H1 (cell line): ENCODE results near the gene UNC119. TPM values are rescaled to one million over a fixed set of nuclear protein-coding genes. Genes with fewer than 3 reads are reported as not detected.

Experiments used
- CBX5 ChIP-seq: fragments of 300-800, 300-1000 bp; sonication (generic); IDR thresholded peaks from 2 replicates; pipeline ENCODE4 v1.7.1; 2016; ENCODE audit warnings: antibody characterized with exemption, low read length, low read depth
- CHD2 ChIP-seq: IDR thresholded peaks from 2 replicates; pipeline ENCODE4 v1.6.1; 2012; ENCODE audit warnings: low read length, improper control_type of control experiment
- HDAC2 ChIP-seq, 2 experiments: fragments of 300-600 bp in 1 of 2; sonication (generic) in 1 of 2; IDR thresholded peaks; 2 replicates each; pipeline ENCODE4 v1.6.1; 2011 to 2012; ENCODE audit warnings: low read depth in 2 of 2, low read length in 2 of 2, mild to moderate bottlenecking in 2 of 2, moderate library complexity in 2 of 2, borderline replicate concordance in 1 of 2, inconsistent platforms in 1 of 2
- SIRT6 ChIP-seq: IDR thresholded peaks from one replicate; pipeline ENCODE4 v1.7.1; 2012; ENCODE audit warnings: low read length, inconsistent platforms
- TBP ChIP-seq: IDR thresholded peaks from 2 replicates; pipeline ENCODE4 v1.6.1; 2011; ENCODE audit warnings: low read depth, low read length, improper control_type of control experiment
- polyA plus RNA-seq, 7 experiments: library from polyadenylated mRNA; depleted of rRNA in 3 of 7; stranded (reverse) in 5 of 7; unstranded in 2 of 7; fragments of >200 nt in 5 of 7; fragments of 200-250 nt in 2 of 7; gene quantifications; 1 replicate in 5 of 7; 2 replicates in 1 of 7; 4 replicates in 1 of 7; pipeline versions ENCODE4 v1.2.1 to v1.2.3, GENCODE V29; 2011 to 2013; ENCODE audit warnings: missing spikeins in 2 of 7, mixed read lengths in 2 of 7
- total RNA-seq: library from RNA; stranded (reverse); fragmentation: NEBNext Ultra II Directional; extraction: Animal tissue kit (Norgen Biotek cat#: 25700); gene quantifications from 2 replicates; pipeline ENCODE4 v1.2.1, GENCODE V29; 2021

UNC119 gene
- total and polyA plus RNA-seq, 2 of the 8 experiments (the other 6 are each of a cell fraction or from before 2014, with no cell fraction given) = 43.5 to 94.4 TPM

GRCh38 chr17:28540231-28540630 lies 12.2 kb downstream of the UNC119 start (continued):
- no peak for TF ChIP-seq CHD2
- TF ChIP-seq HDAC2 (IDR thresholded peaks at IDR 0.05; ENCODE audit: borderline replicate concordance in 1 of 2, low read depth in 2 of 2, low read length in 2 of 2) = no peak
- TF ChIP-seq SIRT6 = no peak
- TF ChIP-seq CBX5 = no peak
- TF ChIP-seq TBP = no peak
